GM23248 (cell line): Measurements from ENCODE around the gene MALT1.

Experiments
- EZH2 ChIP-seq: fragments of 200-600 bp; sonication (generic); IDR thresholded peaks from 2 replicates; pipeline ENCODE4 v1.6.1; 2018; ENCODE audit warnings: antibody characterized with exemption, mild to moderate bottlenecking; ENCODE audit not compliant: insufficient read depth, poor library complexity, severe bottlenecking
- EZH2phosphoT487 ChIP-seq: fragments of 200-600 bp; sonication (generic); IDR thresholded peaks from 2 replicates; pipeline ENCODE4 v1.6.1; 2018; ENCODE audit warnings: antibody characterized with exemption, moderate library complexity, mild to moderate bottlenecking, low read depth; ENCODE audit not compliant: insufficient read depth

- no peak for TF ChIP-seq EZH2
- TF ChIP-seq EZH2phosphoT487: no peak
Observed at GRCh38 chr18:58694720-58695468, 23.6 kb downstream of the MALT1 start.
